ENCODE measurements around the gene NCKAP5. TPM values are rescaled to one million over a fixed set of nuclear protein-coding genes. Genes with fewer than 3 reads are reported as not detected.

Gene NCKAP5
- total and polyA plus RNA-seq, 2 experiments from 2014 or later: 0.21 to 0.31 TPM

DNA sequence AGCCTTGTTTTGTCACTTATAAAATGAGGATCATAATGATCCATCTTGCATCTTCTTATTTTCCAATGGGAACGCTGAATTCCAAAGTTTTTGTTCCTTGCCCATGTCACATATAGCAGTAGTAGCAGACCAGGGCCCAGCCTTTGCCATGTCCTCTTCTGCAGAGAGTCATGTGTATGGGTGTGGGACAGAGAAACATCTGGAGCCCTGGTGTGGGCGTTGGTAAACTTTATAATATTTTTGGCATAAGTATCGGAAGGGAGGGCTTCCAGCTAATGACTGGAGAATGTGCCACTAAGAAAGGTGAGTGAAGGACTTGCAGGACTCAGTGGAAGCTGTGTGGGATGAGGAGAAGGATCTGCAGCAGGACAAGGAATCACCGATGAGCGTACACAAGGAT lies 157.2 kb downstream of the NCKAP5 start:
- Histone ChIP-seq H3K27me3 (no peaks in the 10 kb centered on the region), H3K36me3 (no peaks in the 10 kb centered on the region), H3K4me1 (ENCODE audit: low read depth) (no peaks in the 10 kb centered on the region), H3K4me3 (no peak overlapping the region), H3K27ac (no peak overlapping the region), H3K9me3 (ENCODE audit: low read depth) (no peaks in the 10 kb centered on the region)
- TF ChIP-seq, protein P1, sequence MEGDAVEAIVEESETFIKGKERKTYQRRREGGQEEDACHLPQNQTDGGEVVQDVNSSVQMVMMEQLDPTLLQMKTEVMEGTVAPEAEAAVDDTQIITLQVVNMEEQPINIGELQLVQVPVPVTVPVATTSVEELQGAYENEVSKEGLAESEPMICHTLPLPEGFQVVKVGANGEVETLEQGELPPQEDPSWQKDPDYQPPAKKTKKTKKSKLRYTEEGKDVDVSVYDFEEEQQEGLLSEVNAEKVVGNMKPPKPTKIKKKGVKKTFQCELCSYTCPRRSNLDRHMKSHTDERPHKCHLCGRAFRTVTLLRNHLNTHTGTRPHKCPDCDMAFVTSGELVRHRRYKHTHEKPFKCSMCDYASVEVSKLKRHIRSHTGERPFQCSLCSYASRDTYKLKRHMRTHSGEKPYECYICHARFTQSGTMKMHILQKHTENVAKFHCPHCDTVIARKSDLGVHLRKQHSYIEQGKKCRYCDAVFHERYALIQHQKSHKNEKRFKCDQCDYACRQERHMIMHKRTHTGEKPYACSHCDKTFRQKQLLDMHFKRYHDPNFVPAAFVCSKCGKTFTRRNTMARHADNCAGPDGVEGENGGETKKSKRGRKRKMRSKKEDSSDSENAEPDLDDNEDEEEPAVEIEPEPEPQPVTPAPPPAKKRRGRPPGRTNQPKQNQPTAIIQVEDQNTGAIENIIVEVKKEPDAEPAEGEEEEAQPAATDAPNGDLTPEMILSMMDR (IDR thresholded peaks at IDR 0.05; ENCODE audit: low read depth, low read length): no peak
- DNase-seq (ENCODE audit: low read depth in 1 of 2, low spot score in 1 of 2): no peak

DNA sequence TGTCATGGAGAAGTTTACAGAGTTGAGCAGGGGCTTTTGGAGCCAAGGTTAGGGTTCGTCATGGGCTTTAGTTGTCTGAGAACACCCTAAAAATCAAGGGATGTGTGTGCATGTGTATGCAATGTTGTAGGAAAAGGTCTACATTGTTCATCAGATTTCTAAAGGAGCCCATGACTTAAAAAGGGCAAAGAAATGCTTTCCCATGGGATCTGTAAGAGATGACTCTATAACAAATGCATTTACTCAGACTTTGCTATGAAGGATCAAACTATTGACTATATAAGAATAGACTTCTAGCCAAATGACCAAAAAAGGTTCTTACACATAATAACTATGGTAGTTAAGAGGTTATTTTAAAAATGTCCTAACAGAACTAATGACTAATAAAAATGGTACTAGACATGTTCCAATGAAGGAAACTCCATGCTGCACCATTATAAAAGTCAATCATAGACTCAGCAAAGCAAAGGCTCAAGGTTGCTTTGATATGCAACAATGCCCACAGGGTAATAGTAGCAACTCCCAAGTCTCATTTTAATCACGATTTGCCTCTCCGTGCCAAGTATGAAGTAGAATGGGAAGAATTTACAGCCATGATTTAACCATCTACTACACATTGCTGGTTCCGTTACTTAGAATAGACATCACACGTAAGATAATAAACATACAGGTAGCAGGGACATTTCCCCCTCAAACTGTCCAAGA lies 158.5 kb downstream of the NCKAP5 start:
- Histone ChIP-seq H3K27ac (no peak overlapping the region), H3K27me3 (no peaks in the 10 kb centered on the region), H3K36me3 (no peaks in the 10 kb centered on the region), H3K4me3 (no peak overlapping the region), H3K9me3 (ENCODE audit: low read depth) (no peaks in the 10 kb centered on the region), H3K4me1 (ENCODE audit: low read depth) (no peaks in the 10 kb centered on the region)
- no peak for DNase-seq (ENCODE audit: low read depth in 1 of 2, low spot score in 1 of 2)
- TF ChIP-seq, protein P1 (IDR thresholded peaks at IDR 0.05; ENCODE audit: low read depth, low read length): no peak

DNA sequence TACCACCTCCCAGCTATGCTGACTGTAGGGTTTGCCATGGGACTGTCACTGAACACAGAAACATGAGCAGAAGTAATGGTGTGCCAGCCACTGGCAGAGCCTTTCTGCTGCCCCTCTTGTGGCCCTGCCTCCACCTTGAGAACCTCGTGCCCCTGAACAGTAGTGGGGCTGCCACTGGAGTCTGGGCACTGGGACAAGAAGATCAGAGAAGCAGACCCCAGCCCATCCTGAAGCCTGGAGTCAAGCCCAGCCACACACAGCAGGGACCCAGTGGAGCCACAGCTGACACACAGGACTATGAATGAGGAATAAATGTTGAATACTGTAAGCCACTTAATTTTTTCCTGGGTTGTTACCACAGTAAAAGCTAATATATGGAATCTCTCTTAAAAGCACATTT lies 159.6 kb downstream of the NCKAP5 start:
- no peak overlapping the region for H3K4me3 ChIP-seq
- H3K9me3 ChIP-seq (ENCODE audit: low read depth): no peaks in the 10 kb centered on the region
- TF ChIP-seq, protein P1 (IDR thresholded peaks at IDR 0.05; ENCODE audit: low read depth, low read length): no peak
- H3K4me1 ChIP-seq (ENCODE audit: low read depth): no peaks in the 10 kb centered on the region
- no peak overlapping the region for H3K27ac ChIP-seq
- no peaks in the 10 kb centered on the region for H3K27me3 ChIP-seq
- H3K36me3 ChIP-seq: no peaks in the 10 kb centered on the region
- DNase-seq (ENCODE audit: low read depth in 1 of 2, low spot score in 1 of 2): no peak

DNA sequence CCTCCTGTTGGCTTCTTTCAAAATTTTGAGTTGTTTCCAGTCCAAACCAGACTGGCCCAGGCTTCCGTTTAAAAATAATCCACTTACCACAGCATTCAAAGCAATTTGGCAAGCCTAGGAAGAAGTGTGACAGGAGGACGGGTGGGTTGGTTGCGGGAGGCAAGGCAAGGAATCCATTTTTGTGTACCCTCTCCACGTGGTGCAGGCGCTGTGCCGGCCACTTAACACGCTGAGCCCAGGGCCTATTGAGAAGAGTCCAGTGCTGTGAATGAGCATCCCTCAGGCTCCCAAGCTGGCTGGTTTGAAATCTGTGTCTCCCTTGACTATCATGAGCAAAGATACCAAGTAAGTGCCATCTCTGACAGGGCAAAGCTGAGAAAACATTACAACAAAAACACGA lies 160.9 kb downstream of the NCKAP5 start:
- Histone ChIP-seq H3K9me3 (ENCODE audit: low read depth) (no peaks in the 10 kb centered on the region), H3K27ac (no peak overlapping the region), H3K27me3 (no peaks in the 10 kb centered on the region), H3K4me1 (ENCODE audit: low read depth) (no peaks in the 10 kb centered on the region), H3K36me3 (no peaks in the 10 kb centered on the region), H3K4me3 (no peak overlapping the region)
- TF ChIP-seq, protein P1 (IDR thresholded peaks at IDR 0.05; ENCODE audit: low read depth, low read length): no peak
- DNase-seq (ENCODE audit: low read depth in 1 of 2, low spot score in 1 of 2): no peak

DNA sequence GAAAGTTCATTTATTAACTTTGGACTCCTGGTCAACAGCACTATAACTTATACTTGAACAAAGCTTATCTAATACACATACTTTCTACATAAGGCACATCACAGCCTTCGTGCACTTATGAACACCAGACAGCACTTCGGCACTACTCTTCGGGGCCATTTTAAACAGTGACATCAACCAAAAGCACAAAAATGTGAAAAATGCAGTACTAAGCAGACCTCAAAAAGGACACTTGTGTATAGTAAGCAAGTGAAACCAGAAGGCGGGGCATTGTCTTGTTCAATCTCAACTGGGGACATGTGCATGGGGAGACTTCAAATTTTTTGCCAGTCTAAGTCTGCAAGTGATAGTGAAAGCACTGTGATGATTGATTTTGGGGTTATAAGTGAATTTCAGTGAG lies 163.0 kb downstream of the NCKAP5 start:
- H3K4me3 ChIP-seq: no peak overlapping the region
- no peak for DNase-seq (ENCODE audit: low read depth in 1 of 2, low spot score in 1 of 2)
- no peaks in the 10 kb centered on the region for H3K36me3 ChIP-seq
- no peak overlapping the region for H3K27ac ChIP-seq
- no peaks in the 10 kb centered on the region for H3K27me3 ChIP-seq
- TF ChIP-seq, protein P1 (IDR thresholded peaks at IDR 0.05; ENCODE audit: low read depth, low read length): no peak
- no peaks in the 10 kb centered on the region for H3K9me3 ChIP-seq (ENCODE audit: low read depth)
- H3K4me1 ChIP-seq (ENCODE audit: low read depth): no peaks in the 10 kb centered on the region

Data from cardiac muscle cell (in vitro differentiated cells and primary cell).